ENCODE data around the gene CPT1B.

- no peak for TF ChIP-seq CTCF (IDR thresholded peaks at IDR 0.05; ENCODE audit: extremely low read depth in 1 of 2, insufficient read depth in 1 of 2, low read depth in 1 of 2, low read length in 2 of 2)
- TF ChIP-seq FOS (IDR thresholded peaks at IDR 0.05; ENCODE audit: borderline replicate concordance, insufficient read depth, low read length), result no peak
These were observed 40.5 kb downstream of the CPT1B start for GRCh38 chr22:50537765-50538164.

Data from endothelial cell of umbilical vein (primary cell).